Spleen (tissue), 7 donors: ENCODE measurements around the gene FLT1.

Experiments
- POLR2A ChIP-seq, 3 donors: fragments of 450-650 bp; IDR thresholded peaks; one replicate each; pipeline ENCODE4 v1.5.1; 2017; ENCODE audit warnings: antibody characterized with exemption in 3 of 3, mild to moderate bottlenecking in 1 of 3
- TF ChIP-seq, protein P1 (sequence below), 11 experiments: fragments of 200-600 bp in 7 of 11; fragments of 450-650 bp in 4 of 11; sonication (generic) in 4 of 11; IDR thresholded peaks in 8 of 11; conservative IDR thresholded peaks in 3 of 11; 1 replicate in 7 of 11; 2 replicates in 4 of 11; pipeline versions ENCODE4 v1.4.0 to v1.8.0; 2016 to 2021; ENCODE audit warnings: antibody characterized with exemption in 11 of 11, inconsistent platforms in 4 of 11, mild to moderate bottlenecking in 1 of 11
- donor health status: DM: no; HTN: no; CAD: no; lungs with moderate emphysema.
- donor health status: DM: no; HTN: no; CAD: no.
- donor health status: DM: no; HTN: no; CAD: no.

DNA sequence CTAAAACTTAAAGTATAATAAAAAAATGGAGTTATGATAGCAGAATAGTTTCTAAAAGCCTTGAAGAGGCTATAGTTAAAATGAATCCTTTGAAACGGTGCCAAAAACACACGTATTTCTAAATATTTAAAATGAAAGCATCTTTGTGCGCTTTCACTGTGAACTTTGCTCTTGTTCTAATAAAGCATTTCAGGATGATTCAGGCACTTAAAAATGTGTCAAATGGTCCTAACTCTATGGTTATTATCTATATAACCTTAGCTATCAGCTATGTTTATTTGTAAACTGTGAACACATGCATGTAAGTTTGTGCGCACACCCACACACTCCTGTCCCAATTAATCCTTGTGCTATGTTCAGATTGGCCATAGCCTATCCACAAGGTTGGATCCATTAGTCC lies 124.5 kb downstream of the FLT1 start:
- TF ChIP-seq, protein P1, sequence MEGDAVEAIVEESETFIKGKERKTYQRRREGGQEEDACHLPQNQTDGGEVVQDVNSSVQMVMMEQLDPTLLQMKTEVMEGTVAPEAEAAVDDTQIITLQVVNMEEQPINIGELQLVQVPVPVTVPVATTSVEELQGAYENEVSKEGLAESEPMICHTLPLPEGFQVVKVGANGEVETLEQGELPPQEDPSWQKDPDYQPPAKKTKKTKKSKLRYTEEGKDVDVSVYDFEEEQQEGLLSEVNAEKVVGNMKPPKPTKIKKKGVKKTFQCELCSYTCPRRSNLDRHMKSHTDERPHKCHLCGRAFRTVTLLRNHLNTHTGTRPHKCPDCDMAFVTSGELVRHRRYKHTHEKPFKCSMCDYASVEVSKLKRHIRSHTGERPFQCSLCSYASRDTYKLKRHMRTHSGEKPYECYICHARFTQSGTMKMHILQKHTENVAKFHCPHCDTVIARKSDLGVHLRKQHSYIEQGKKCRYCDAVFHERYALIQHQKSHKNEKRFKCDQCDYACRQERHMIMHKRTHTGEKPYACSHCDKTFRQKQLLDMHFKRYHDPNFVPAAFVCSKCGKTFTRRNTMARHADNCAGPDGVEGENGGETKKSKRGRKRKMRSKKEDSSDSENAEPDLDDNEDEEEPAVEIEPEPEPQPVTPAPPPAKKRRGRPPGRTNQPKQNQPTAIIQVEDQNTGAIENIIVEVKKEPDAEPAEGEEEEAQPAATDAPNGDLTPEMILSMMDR (IDR thresholded peaks at IDR 0.05 in 8 of 11, conservative IDR thresholded peaks at IDR 0.05 in 3 of 11) = no peak
- no peak for TF ChIP-seq POLR2A (IDR thresholded peaks at IDR 0.05)
